SK-N-MC (cell line): ENCODE results near the gene ANKS1A.

Experiments used
- EZH2 ChIP-seq: fragments of 200-600 bp; sonication (generic); IDR thresholded peaks from one replicate; pipeline ENCODE4 v1.6.1; 2017; ENCODE audit warnings: antibody characterized with exemption
- FOXP2 ChIP-seq: optimal IDR thresholded peaks from 2 replicates; pipeline ENCODE3; 2011; ENCODE audit warnings: mild to moderate bottlenecking, moderate library complexity; ENCODE audit not compliant: insufficient read depth; ENCODE audit errors: extremely low read length, control extremely low read depth
- POLR2AphosphoS5 ChIP-seq: IDR thresholded peaks from 2 replicates; pipeline ENCODE4 v1.6.1; 2012; ENCODE audit warnings: mild to moderate bottlenecking, low read depth, low read length, borderline replicate concordance

DNA sequence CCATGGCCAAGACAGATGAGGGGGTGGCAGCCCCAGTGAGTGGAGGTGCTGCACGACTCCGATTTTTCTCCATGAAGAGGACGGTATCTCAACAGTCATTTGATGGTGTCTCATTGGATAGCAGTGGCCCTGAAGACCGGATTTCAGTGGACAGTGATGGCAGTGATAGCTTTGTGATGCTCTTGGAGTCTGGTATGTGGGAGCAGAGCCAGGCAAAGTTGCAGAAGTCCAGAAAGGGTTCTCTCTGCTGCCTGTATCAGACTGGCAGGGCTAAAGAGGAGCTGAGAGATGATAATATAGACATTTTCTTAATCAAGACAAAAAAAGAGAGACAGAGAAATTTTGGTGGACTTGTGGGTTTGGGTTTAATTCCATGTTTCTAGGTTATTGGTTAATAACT lies 25.0 kb upstream of the ANKS1A start:
- no peak for TF ChIP-seq EZH2
- no peak for TF ChIP-seq POLR2AphosphoS5
- no peak for TF ChIP-seq FOXP2
